Muscle of back (tissue), 13 donors: Measurements from ENCODE around the gene SPEM2. TPM values are rescaled to one million over a fixed set of nuclear protein-coding genes. Genes with fewer than 3 reads are reported as not detected.

Experiments used
- DNase-seq, 3 donors: peaks; one replicate each; pipeline versions ENCODE4 v3.0.0 to v3.0.0-alpha.2; 2013
- long read RNA-seq, 9 donors: transcript quantifications; one replicate each; lab custom pipeline, GENCODE V29; 2026
- polyA plus RNA-seq, 10 donors: library from polyadenylated mRNA; unstranded; fragments of 120-200 nt; gene quantifications; one replicate each; pipeline ENCODE4 v1.2.1, GENCODE V29; 2013; ENCODE audit not compliant: insufficient read length in 10 of 10

SPEM2 gene
- not detected for polyA plus RNA-seq
- long read RNA-seq, donor 1 = 0 reads
- long read RNA-seq, donor 2 = 0 reads
- long read RNA-seq, donor 3 = 0 reads
- long read RNA-seq, donor 4 = 0 reads
- long read RNA-seq, donor 5 = 0 reads
- long read RNA-seq, donor 6 = 0 reads
- long read RNA-seq, donor 7 = 0 reads
- long read RNA-seq, donor 8 = 0 reads
- long read RNA-seq, donor 9 = 0 reads

DNA sequence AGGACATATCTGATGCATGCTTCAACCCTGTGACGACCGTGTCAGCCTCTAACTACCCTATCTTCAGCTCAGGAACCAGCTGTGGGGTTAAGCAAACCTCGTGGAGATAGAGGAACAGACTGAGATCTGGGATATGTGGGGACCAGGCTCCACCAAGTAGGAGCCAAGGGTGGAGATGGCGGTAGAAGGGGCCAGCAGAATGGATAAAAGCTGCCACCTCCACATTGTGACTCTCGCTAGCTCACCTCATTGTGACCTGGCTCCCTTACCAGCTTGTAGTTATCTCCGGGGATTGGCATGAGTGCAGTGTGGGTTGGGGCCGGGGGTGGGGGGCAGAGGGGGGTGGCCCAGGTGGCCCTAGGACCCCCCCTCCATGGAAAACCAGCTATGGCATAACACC is at the start of gene SPEM2:
SPEM2 (plus strand) TSS at position 301 of the 400 bp plus-strand sequence; CDS start at position 374, 73 bp downstream.
- DNase-seq = no peak

DNA sequence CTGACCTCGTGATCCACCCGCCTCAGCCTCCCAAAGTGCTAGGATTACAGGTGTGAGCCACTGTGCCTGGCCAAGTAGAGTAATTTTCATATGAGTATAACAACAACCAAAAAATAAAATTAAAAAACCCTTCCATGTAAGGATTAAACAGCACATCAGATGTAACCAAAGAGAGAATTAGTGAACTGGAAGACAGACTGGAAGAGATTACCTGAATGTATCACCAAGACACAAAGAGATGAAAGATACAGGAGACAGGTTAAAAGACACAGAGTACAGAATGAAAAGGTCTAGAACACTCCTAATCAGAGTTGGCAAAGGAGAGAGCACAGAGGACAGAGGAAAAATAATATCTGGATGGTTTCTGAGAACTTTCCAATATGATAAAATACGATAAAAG is 46.3 kb upstream of the SPEM2 start:
- no peak for DNase-seq

DNA sequence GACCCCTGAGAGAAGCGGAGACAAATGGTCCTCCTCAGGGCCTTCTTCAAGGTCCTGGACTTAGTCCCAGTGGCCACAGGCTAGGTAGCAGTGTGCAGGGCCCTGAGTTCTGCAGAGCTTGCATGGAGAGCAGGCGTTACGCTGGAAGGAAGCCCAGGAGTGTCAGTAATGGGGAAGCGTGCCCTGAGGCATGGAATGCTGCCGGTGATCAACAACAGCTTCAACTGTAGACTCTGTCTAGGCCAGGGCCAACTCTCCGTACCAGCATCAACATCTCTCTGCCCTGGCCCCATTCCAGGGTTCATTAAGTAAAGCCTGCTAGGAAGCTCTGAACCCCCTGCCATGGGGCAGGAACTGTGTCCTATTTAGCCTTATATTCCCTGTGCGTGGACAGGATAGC is 45.1 kb upstream of the SPEM2 start:
- peak in 1 of 3 donors; percentile 52 for DNase-seq

DNA sequence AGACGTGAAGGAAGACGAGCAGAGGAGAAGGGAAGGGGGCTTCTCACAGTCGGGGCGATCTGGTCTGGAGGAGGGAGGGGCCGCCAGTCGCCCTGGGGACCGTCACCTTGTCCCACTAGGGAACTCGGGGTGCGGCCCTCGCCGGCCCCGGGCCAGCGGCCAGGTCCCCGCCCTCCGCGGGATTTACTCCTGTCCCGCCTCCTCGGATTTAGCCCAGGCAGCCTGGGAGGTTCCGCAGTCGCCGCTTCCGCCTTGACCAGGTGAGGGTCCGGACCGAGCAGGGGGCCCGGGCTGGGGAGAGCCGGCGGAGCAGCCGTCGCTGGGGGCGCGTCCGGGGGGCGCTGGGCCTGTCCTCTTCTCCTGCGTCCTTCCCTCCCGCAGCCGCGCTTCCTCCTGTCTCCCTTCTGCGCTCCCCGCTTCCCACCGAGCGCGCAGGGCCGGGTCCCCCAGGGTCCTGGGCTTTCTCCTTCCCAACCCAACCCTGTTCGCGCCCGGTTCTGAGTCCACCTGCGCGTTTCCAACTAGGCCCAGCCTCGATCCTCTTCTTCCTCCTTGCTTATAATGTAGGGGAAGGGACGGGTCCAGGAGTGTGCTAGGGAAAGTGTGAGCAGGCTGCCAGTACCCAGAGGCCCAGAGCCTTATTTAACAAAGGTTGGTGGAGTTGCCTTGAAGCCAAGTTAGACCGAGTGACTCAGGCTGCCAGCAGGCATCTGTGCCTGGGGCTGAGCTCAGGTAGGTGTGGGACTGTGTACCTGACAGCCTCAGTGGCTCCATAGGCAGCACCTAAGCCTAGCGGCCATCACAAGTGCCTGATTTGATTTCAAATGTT is 44.3 kb upstream of the SPEM2 start, which contains the start of gene TNK1:
TNK1 (plus strand) TSS at position 235 of the 829 bp plus-strand sequence. CDS start 1,838 bp downstream, outside the sequence.
- no peak for DNase-seq

DNA sequence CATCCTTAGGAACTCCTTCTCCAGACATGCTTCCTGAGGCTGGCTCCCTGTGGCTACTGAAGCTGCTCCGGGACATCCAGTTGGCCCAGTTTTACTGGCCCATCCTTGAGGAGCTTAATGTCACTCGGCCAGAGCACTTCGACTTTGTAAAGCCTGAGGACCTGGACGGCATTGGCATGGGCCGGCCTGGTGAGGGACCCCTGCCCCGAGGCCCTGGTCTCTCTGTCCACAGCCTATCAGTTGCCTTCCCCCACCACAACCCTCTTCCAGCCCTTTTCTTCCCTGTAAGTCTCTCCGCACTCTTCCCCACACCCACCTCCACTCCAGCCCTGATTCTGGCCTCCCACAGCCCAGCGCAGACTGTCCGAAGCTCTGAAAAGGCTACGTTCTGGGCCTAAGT is 42.5 kb upstream of the SPEM2 start:
- DNase-seq = no peak

DNA sequence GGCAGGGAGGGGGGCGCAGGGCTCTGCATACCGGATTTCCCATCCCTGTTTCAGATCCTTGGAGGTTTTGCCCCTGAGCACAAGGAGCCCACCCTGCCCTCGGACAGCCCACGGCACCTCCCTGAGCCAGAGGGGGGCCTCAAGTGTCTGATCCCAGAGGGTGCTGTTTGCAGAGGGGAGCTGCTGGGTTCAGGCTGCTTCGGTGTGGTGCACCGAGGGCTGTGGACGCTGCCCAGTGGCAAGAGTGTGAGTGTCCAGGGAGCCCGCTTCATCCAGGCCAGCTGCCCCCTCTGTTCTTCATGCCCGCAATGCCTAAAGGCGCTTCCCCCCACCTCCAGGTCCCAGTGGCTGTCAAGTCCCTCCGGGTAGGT is 42.1 kb upstream of the SPEM2 start:
- DNase-seq = no peak

DNA sequence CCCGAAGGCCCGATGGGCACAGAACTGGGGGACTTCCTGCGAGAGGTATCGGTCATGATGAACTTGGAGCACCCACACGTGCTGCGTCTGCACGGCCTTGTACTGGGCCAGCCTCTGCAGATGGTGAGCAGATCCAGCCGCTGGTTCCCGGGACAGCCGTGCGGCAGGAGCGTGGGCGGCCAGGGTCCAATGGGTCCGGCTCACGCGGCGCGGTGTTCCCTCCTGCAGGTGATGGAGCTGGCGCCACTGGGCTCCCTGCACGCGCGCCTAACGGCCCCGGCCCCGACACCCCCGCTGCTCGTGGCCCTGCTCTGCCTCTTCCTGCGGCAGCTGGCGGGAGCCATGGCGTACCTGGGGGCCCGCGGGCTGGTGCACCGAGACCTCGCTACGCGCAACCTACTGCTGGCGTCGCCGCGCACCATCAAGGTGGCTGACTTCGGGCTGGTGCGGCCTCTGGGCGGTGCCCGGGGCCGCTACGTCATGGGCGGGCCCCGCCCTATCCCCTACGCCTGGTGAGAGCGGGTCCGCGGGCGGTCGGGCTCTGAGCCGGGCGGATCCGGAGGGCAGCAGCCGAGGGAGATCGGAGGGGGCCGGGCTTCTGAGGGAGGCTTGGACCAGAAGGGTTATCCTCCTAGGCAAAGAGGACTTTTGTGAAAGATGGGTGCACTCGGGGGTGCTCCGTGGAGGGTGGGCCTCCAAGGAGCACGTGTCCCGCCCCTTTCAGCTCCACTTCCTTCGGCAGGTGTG is 41.5 kb upstream of the SPEM2 start:
- DNase-seq = peak in 1 of 3 donors; percentile 74

DNA sequence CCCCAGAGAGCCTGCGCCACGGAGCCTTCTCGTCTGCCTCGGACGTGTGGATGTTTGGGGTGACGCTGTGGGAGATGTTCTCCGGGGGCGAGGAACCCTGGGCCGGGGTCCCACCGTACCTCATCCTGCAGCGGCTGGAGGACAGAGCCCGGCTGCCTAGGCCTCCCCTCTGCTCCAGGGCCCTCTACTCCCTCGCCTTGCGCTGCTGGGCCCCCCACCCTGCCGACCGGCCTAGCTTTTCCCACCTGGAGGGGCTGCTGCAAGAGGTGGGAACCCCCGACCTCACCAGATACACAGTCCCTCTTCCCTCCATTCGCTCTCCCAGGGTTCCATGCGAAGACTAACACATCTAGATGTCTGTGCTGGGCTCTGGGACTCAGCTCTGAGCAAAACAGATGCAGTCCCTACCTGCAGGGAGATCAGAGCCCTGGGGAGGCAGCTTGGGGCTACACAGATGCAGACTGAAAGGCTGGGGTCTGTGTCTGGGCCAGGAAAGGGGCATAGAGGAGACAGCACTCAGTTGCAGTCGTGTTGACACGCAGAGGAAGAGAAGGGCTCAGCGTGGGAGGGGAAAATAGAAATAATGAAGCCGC is 40.8 kb upstream of the SPEM2 start:
- no peak for DNase-seq

DNA sequence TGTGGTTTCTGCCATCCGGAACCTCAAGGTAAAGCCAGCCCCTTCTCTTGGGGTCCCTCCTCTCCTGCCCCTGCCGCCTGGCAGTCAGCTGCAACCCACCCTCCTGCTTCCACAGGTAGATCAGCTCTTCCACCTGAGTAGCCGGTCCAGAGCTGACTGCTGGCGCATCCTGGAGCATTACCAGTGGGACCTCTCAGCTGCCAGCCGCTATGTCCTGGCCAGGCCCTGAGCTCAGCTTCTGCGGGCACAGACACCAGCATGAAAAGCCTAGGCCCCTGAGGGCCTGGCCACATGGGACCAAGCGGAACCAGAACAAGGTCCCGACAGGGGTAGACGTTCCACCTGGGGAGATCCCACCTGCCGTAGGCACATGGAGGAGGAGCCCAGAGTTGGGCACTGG is 36.6 kb upstream of the SPEM2 start:
- DNase-seq = no peak

DNA sequence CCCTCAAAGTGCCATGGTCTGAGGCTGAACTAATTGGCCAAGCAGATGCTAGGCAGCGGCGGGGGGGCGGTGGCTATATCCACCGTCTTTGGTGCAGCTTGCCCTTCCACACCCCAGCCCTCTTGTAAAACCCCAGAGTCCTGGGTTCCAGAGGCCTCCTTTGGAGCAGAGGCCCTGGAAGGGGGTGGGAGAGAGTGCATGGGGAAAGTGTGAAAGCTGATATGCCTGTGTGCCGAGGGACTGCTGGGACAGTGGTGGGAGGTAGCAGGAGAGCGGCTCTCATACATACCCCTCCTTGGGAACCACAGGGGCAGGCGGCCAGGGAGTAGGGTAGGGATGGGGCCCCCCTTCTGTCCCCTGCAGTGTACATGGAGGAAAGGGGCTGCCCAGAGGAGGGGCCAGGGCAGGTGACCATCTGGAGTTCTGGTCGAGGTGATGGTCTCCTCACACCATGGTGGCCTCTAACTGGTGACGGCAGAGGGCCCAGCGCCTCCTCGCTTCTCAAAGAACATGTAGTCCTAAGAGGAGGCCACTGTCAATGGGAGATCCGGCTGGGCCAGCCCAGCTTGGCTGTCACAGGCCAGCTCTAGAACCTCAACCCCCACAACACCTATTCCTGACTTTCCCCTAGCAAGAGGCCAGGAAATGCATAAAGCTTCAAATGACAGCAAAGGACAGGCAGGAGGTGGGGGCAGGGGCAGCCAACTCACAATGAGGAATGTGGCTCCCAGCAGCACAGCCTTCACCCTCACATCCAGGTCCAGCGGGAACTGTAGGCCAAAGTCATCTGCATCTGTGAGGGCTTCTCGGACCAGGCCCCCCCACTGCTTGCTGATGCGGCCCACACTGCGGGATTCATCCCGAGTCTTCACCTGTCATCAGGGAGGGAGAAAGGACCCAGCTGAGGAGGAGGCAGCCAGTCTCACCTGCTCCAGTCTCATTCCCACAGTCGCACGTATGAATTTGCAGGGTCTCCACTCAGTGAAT is 35.2 kb upstream of the SPEM2 start:
- DNase-seq = no peak

DNA sequence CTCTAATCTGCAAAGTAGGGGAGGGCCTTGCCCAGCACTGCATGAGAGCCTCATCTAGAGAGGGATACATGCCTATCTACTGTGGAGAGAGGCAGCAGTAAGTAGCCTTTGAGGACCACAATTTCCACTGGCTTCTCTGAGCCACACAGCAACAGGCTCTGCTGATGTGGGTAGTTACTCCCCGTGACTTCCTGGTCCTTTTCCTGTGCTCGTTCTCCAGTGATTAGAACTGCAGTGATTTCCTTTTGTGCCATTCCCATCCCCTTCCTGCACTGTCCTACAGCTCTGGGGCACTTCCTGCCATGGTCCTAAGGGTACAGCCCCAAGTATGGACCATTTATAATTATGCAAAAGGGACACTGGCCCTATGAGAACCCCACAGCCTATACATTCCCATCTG is 34.1 kb upstream of the SPEM2 start:
- DNase-seq = no peak

DNA sequence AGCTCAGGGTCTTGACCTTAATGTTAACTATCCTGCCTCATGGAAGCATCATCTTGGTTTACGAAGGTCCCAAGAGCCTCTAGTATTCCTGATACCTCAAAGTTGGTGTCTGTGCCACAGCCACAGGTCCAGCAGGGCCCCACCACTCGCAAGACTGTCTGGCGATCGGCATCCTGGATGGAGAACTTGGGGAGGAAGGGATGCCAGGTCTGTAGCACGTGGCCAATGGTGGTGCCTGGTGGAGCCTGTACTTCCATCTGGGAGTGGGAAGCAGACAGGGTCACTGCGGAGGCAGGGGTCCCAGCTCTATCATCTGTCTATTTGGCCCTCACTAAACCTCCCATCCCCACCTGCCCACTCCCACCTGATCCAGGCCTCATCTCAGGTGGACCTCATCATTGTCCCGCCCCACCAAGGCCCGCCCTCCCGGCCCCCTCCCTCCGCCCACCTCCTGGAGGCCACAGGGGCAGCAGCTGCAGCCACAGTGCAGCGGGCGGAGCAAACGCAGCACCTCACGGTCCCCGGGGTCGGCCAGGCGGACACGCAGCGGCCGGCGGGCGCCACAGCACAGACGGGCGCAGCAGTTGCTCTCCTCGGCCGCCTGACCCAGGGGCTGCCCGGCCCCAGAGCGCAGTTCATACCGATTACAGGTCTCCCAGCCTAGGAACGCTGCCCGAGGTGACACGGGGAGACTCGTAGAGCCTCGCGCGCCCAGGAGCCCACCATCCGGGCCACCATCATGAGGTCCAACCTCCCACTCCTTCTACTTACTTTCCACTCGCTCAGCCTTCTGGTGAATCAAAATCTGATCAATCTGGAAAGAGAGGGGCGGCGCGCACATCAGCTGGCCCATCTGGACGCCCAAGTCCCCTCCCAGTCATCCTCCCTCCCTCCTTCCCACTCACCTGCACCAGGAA is 32.5 kb upstream of the SPEM2 start:
- DNase-seq = no peak

DNA sequence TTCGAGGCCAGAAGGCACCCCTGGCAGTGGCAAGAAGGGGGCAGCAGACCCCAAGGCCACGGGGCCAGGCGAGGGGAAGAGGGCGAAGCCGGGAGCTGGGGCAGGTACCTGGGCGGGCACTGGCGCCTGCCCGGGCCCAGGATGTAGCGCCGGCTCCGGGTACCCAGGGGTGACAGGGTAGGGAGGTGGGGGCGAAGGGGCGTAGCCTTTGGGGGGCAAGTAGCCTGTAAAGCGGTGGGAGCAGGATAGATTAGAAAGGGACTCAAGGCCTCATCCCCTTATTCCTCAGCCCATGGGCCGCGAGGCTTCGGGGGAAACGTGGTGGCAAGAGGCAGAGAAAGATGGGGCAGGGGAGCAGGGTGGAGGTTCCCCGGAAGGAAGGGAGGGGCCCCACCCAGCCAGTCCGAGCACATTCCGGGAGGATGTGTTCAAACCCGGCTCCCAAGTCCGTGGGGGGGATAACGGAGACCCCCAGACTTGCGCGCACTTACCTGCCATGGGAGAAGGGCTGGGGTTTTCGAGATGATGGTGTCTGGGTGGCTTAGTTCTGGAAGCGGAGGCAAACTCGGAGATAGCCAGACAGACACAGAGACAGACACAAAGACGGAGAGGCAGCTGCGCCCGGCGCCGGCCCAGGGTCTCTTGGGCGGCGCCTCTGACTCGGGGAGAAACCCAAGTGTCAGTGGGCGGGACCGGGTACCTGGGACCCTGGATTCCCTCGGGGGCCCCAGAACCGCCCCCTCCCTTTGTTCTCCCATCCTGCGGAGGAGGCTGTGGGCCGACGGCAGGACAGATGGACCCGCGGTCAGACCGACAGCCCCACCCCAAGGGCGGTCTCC is 31.6 kb upstream of the SPEM2 start:
- DNase-seq = no peak

DNA sequence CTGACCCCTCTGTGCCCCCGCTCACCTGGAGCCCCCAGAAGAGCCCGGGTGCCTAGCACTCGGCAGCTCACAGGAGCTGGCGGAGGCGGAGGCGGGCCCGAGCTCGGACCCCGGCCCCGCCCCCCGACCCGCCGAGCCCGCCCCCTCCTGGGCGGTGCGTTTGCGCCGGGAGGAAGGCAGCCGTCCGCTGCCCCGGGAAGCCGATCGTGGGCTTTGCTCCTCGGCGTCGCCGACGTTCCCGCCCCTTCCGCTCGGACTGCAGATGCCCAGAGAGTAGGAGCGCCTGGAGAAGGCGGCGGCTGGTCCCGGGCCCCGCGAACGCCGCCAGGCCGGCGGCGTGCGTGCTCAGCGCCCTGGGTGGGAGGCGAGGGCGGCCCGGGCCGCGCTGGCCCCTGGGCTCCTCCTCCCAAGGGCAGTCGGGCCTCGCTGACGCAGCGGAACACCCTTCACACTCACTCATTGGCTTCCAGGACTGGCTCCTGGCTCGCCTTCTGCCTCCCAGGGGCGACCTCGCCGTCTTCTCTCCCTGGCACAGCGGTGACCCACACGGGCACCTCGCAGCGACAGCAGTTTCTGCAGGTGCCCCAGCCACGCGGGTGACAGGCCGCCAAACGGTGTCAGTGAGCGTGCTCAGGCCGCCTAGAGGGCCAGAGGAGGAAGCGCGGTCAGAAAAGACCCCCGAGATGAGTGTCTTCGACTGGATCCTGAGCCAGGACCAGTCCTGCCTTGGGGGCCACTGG is 30.8 kb upstream of the SPEM2 start, which contains the start of gene PLSCR3:
PLSCR3 (minus strand) TSS at position 74 of the 740 bp plus-strand sequence. CDS start 415 bp downstream, outside the sequence.
- peak; percentile 81 to 95 (median 89) for DNase-seq

DNA sequence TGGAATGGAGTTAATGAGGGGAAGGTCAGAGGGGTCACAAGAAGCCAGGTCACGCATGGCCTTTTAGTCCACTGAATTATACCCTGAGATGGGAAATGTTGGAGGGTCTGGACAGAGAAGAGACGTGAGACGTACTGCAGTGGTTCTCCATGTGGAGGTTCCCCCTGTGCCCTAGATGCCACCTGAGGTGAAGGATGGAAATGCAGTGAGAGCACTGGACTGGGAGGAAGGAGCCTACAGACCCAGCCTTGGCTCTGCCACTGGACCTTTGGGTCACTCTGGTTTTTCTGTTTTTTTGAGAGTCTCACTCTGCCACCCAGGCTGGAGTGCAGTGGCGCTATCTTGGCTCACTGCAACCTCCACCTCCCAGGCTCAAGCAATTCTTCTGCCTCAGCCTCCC is 29.3 kb upstream of the SPEM2 start:
- DNase-seq = no peak

DNA sequence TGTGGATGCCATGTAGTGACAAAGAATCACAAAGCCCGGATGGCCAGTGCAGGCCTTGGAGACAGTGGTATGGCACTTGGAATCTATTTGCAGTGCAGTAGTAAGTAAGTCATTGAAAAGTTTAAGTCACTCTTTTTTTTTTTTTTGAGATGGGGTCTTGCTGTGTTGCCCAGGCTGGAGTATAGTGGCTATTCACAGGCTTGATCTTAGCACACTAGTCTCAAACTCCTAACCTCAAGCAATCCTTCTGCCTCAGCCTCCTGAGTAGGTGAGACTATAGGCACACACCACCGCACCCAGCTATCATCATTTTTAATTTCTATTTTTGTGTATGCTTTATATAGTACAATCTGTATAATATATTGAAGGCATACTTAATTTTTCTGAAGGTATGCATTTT is 26.8 kb upstream of the SPEM2 start:
- DNase-seq = no peak

DNA sequence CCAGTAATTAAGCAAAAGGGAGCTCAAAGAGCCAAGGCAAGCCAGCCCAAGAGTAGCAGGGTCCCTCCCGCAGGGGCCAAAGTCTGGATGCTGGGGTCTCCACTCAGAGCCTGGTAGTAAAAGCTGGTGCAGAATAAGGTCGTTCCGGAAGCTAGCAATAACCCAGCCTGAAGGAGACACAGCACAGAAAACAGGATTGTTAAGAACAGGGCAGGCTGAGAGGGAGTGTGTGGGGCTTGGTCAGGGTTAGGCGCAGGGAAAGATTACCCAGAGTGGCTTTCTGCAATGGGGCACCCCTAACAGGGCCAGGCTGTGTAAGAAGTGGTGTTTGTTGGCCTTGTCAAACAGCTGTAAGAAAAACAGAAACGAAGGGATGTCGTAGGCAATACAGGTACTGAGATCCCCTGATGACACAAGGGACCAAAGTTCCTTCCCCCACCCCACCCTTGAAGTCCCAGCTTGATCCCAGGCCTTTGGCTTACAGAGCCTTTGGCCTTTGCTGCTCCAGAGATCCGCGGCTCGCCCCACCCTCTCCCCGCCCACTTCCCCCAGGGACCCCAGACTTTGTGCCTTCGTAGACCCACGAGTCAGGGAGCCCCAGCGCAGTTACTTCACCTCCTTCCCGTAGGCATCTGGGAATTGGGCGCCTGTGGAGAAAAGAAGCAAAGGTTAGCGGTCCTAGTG is 22.2 kb upstream of the SPEM2 start:
- DNase-seq = no peak

DNA sequence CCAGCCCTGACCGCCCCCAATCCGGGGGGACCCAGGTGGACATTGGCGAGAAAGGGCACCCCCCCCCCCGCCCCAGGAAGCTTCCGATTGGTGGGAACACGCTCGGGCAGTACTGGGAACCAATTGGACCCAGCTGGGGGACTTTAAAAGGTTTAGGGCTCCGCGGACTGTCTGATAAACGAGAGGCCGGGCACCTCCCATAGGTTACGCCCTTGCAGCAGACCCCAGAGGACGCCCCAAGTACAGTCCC is 21.8 kb upstream of the SPEM2 start:
- no peak for DNase-seq
